ENCODE measurements around the gene IQCF6.
"Not testable (repeated sequence)": the region's sequence is repeated elsewhere in the genome, so short reads cannot be mapped to it uniquely, and the experiment has no call there.

Gene IQCF6

GRCh38 chr3:51779137-51779536, at the start of gene IQCF6:
TSS of gene IQCF6 (minus strand) at chr3:51779237. CDS start at chr3:51779224, 13 bp downstream.
- H3K4me3 ChIP-seq (ENCODE audit: low read depth, low read length), result no peak within 1 kb of the TSS

GRCh38 chr3:51828297-51828696, 49.3 kb upstream of the IQCF6 start:
- no peak overlapping the region for H3K4me3 ChIP-seq (ENCODE audit: low read depth, low read length)

GRCh38 chr3:51819709-51820406, 40.8 kb upstream of the IQCF6 start:
- no peak overlapping the region for H3K4me3 ChIP-seq (ENCODE audit: low read depth, low read length)

GRCh38 chr3:51819151-51819550, 40.1 kb upstream of the IQCF6 start:
- no peak overlapping the region for H3K4me3 ChIP-seq (ENCODE audit: low read depth, low read length)

- H3K4me3 ChIP-seq (ENCODE audit: low read depth, low read length), result no peak overlapping the region
Observed at GRCh38 chr3:51817375-51817774, 38.3 kb upstream of the IQCF6 start.

- H3K4me3 ChIP-seq (ENCODE audit: low read depth, low read length), result no peak overlapping the region
Observed at GRCh38 chr3:51816723-51817122, 37.7 kb upstream of the IQCF6 start.

- H3K4me3 ChIP-seq (ENCODE audit: low read depth, low read length), result no peak overlapping the region
Observed at GRCh38 chr3:51815614-51816013, 36.6 kb upstream of the IQCF6 start.

- H3K4me3 ChIP-seq (ENCODE audit: low read depth, low read length), result no peak overlapping the region
Observed at GRCh38 chr3:51814034-51814433, 35.0 kb upstream of the IQCF6 start.

GRCh38 chr3:51813539-51813938, 34.5 kb upstream of the IQCF6 start:
- H3K4me3 ChIP-seq (ENCODE audit: low read depth, low read length), result no peak overlapping the region

- no peak overlapping the region for H3K4me3 ChIP-seq (ENCODE audit: low read depth, low read length)
Observed at GRCh38 chr3:51808934-51809333, 29.9 kb upstream of the IQCF6 start.

GRCh38 chr3:51802106-51802703, 23.2 kb upstream of the IQCF6 start:
- H3K4me3 ChIP-seq (ENCODE audit: low read depth, low read length), result no peak overlapping the region

- no peak overlapping the region for H3K4me3 ChIP-seq (ENCODE audit: low read depth, low read length)
Observed at GRCh38 chr3:51800750-51801125, 21.7 kb upstream of the IQCF6 start.

GRCh38 chr3:51799879-51800749, 21.1 kb upstream of the IQCF6 start:
- H3K4me3 ChIP-seq (ENCODE audit: low read depth, low read length), result no peak overlapping the region

- H3K4me3 ChIP-seq (ENCODE audit: low read depth, low read length), result no peak overlapping the region
Observed at GRCh38 chr3:51798411-51798963, 19.4 kb upstream of the IQCF6 start.

GRCh38 chr3:51796854-51797253, 17.8 kb upstream of the IQCF6 start:
- no peak overlapping the region for H3K4me3 ChIP-seq (ENCODE audit: low read depth, low read length)

GRCh38 chr3:51794206-51794605, 15.2 kb upstream of the IQCF6 start:
- no peak overlapping the region for H3K4me3 ChIP-seq (ENCODE audit: low read depth, low read length)

GRCh38 chr3:51792206-51792605, 13.2 kb upstream of the IQCF6 start:
- H3K4me3 ChIP-seq (ENCODE audit: low read depth, low read length), result no peak overlapping the region

- H3K4me3 ChIP-seq (ENCODE audit: low read depth, low read length), result no peak overlapping the region
Observed at GRCh38 chr3:51789437-51789836, 10.4 kb upstream of the IQCF6 start.

GRCh38 chr3:51787576-51787975, 8.5 kb upstream of the IQCF6 start:
- not testable (repeated sequence) for H3K4me3 ChIP-seq (ENCODE audit: low read depth, low read length)

GRCh38 chr3:51786267-51786666, 7.2 kb upstream of the IQCF6 start:
- no peak overlapping the region for H3K4me3 ChIP-seq (ENCODE audit: low read depth, low read length)

GRCh38 chr3:51778554-51778953, 483 bp downstream of the IQCF6 start:
- no peak overlapping the region for H3K4me3 ChIP-seq (ENCODE audit: low read depth, low read length)

- no peak overlapping the region for H3K4me3 ChIP-seq (ENCODE audit: low read depth, low read length)
Observed at GRCh38 chr3:51777985-51778384, 1.1 kb downstream of the IQCF6 start.

Measured in iPS-11a (cell line).